Tibial nerve (tissue), 4 donors: Measurements from ENCODE around the gene MCC. TPM values are rescaled to one million over a fixed set of nuclear protein-coding genes. Genes with fewer than 3 reads are reported as not detected.
"Not testable (repeated sequence)": the region's sequence is repeated elsewhere in the genome, so short reads cannot be mapped to it uniquely, and the experiment has no call there.

ENCODE experiments used
- DNase-seq, 2 donors: peaks; one replicate each; pipeline ENCODE4 v3.0.0-alpha.2; 2019; ENCODE audit warnings: low spot score in 2 of 2
- H3K27ac ChIP-seq, 4 donors: fragments of 200-600 bp; sonication (generic) in 3 of 4; one replicate each; pipeline ENCODE4 v1.5.1; 2017 to 2019; ENCODE audit warnings: mild to moderate bottlenecking in 1 of 4
- H3K27me3 ChIP-seq, 2 donors: fragments of 200-600 bp; sonication (generic) in 1 of 2; one replicate each; pipeline versions ENCODE4 v1.5.1 to v1.6.0; 2017 to 2019
- H3K36me3 ChIP-seq, 3 donors: fragments of 200-600 bp; sonication (generic); one replicate each; pipeline ENCODE4 v1.5.1; 2018 to 2019
- H3K4me1 ChIP-seq, 4 donors: fragments of 200-600 bp; sonication (generic) in 3 of 4; one replicate each; pipeline ENCODE4 v1.5.1; 2017 to 2019
- H3K4me3 ChIP-seq, 4 donors: fragments of 200-600 bp; sonication (generic) in 3 of 4; one replicate each; pipeline ENCODE4 v1.5.1; 2017 to 2019; ENCODE audit warnings: mild to moderate bottlenecking in 1 of 4, moderate library complexity in 1 of 4
- H3K9me3 ChIP-seq, 4 donors: fragments of 200-600 bp; sonication (generic) in 3 of 4; one replicate each; pipeline ENCODE4 v1.5.1; 2017 to 2019
- EP300 ChIP-seq, 2 donors: sonication (generic); formaldehyde crosslinking; IDR thresholded peaks; one replicate each; pipeline ENCODE4 v1.6.1; 2017; ENCODE audit warnings: antibody characterized with exemption in 2 of 2, mild to moderate bottlenecking in 1 of 2
- POLR2A ChIP-seq, 2 donors: fragments of 450-650 bp; IDR thresholded peaks; one replicate each; pipeline ENCODE4 v1.6.1; 2017; ENCODE audit warnings: antibody characterized with exemption in 2 of 2, mild to moderate bottlenecking in 2 of 2, moderate library complexity in 2 of 2
- WGBS, 2 donors: methylation state at CpG; one replicate each; pipeline ENCODE4 v1.1.5; 2018; 5-methylcytosine and 5-hydroxymethylcytosine counted together
- total RNA-seq, 4 donors: library from RNA; depleted of rRNA; stranded (reverse); fragments of >200 nt; gene quantifications; one replicate each; pipeline ENCODE4 v1.1.0, GENCODE V29; 2016
- TF ChIP-seq, protein P1 (sequence below), 5 experiments: fragments of 200-600 bp in 3 of 5; fragments of 450-650 bp in 2 of 5; sonication (generic) in 3 of 5; IDR thresholded peaks; one replicate each; pipeline ENCODE4 v1.5.1; 2016 to 2019; ENCODE audit warnings: antibody characterized with exemption in 5 of 5, mild to moderate bottlenecking in 3 of 5, moderate library complexity in 2 of 5

MCC gene
- total RNA-seq, 4 donors from 2014 or later: 55.5 to 122 (median 80.9) TPM

DNA sequence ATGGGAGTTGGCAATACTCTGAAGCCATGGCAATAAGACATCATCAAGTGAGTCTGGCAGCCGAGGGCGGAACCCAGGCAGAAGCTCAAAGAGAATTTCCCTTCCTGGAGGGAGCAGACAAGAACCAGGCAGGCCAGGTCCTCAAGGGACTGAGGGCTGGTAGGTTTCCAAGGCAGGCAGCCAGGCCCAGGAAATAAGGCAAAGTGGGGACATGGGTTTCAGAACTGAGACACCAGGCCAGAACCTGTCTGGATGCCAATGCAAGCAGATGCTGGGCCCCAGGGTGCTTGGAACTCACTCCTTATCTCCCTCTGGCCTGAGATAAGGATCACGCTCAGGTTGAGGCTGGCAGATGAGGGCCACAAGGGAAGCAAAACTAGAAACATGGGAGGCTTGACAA, 62.3 kb downstream of the MCC start:
- H3K4me3 ChIP-seq: no peak overlapping the region
- WGBS, 2 donors: 86 to 88% methylated on average over 3 of the region's 3 CpGs
- no peak overlapping the region for H3K27ac ChIP-seq
- H3K9me3 ChIP-seq: no peaks in the 10 kb centered on the region
- TF ChIP-seq, protein P1, sequence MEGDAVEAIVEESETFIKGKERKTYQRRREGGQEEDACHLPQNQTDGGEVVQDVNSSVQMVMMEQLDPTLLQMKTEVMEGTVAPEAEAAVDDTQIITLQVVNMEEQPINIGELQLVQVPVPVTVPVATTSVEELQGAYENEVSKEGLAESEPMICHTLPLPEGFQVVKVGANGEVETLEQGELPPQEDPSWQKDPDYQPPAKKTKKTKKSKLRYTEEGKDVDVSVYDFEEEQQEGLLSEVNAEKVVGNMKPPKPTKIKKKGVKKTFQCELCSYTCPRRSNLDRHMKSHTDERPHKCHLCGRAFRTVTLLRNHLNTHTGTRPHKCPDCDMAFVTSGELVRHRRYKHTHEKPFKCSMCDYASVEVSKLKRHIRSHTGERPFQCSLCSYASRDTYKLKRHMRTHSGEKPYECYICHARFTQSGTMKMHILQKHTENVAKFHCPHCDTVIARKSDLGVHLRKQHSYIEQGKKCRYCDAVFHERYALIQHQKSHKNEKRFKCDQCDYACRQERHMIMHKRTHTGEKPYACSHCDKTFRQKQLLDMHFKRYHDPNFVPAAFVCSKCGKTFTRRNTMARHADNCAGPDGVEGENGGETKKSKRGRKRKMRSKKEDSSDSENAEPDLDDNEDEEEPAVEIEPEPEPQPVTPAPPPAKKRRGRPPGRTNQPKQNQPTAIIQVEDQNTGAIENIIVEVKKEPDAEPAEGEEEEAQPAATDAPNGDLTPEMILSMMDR (IDR thresholded peaks at IDR 0.05): no peak
- TF ChIP-seq POLR2A (IDR thresholded peaks at IDR 0.05) (no peak), EP300 (IDR thresholded peaks at IDR 0.05) (no peak)
- no peak for DNase-seq
- no peaks in the 10 kb centered on the region for H3K27me3 ChIP-seq
- no peaks in the 10 kb centered on the region for H3K4me1 ChIP-seq
- no peaks in the 10 kb centered on the region for H3K36me3 ChIP-seq

DNA sequence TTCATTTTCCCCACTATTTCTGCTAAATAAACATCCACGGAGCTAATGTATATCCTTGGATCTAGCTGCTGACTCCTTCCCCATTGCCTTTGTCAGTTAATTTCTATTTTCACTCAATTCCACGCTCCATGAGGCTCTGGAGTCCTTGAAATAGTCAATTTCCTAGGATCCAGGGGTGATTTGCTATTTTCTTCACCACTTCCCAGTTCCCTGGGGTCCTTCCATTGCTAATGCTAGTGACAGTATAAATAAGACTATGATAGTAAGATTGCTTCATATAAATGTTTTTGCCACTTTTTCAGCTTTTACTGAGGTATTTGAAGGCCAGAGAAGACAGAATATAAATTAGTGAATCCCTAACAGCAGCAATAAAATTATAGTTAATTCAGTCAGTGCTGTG, 66.6 kb downstream of the MCC start:
- Histone ChIP-seq H3K9me3 (no peaks in the 10 kb centered on the region), H3K27ac (no peak overlapping the region), H3K36me3 (no peaks in the 10 kb centered on the region), H3K4me1 (no peaks in the 10 kb centered on the region), H3K4me3 (no peak overlapping the region), H3K27me3 (no peaks in the 10 kb centered on the region)
- 66 to 70% methylated on average over 2 of the region's 2 CpGs for WGBS, 2 donors
- DNase-seq: no peak
- TF ChIP-seq, protein P1 (IDR thresholded peaks at IDR 0.05): no peak
- TF ChIP-seq EP300 (IDR thresholded peaks at IDR 0.05): no peak

DNA sequence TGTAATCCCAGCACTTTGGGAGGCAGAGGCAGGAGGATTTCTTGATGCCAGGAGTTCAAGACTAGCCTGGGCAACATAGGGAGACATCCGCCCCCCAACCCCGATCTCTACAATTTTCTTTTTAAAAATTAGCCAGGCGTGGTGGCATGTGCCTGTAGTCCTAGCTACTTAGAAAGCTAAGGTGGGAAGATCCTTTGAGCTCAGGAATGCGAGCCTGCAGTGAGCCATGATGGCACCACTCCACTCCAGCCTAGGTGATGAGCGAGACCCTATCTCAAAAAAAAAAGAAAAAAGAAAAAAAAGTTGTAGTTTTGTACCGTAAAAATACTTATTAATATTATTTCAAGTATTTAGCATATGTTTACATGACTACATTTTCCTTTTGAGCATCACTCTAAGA, 82.7 kb downstream of the MCC start:
- TF ChIP-seq EP300 (IDR thresholded peaks at IDR 0.05): no peak
- TF ChIP-seq POLR2A (IDR thresholded peaks at IDR 0.05): no peak
- TF ChIP-seq, protein P1 (IDR thresholded peaks at IDR 0.05): no peak
- H3K36me3 ChIP-seq: no peaks in the 10 kb centered on the region
- H3K4me1 ChIP-seq: no peaks in the 10 kb centered on the region
- H3K4me3 ChIP-seq: no peak overlapping the region
- DNase-seq: no peak
- 94 to 98% methylated on average over 6 of the region's 6 CpGs for WGBS, 2 donors
- no peak overlapping the region for H3K27ac ChIP-seq
- H3K9me3 ChIP-seq: no peaks in the 10 kb centered on the region
- H3K27me3 ChIP-seq: no peaks in the 10 kb centered on the region

DNA sequence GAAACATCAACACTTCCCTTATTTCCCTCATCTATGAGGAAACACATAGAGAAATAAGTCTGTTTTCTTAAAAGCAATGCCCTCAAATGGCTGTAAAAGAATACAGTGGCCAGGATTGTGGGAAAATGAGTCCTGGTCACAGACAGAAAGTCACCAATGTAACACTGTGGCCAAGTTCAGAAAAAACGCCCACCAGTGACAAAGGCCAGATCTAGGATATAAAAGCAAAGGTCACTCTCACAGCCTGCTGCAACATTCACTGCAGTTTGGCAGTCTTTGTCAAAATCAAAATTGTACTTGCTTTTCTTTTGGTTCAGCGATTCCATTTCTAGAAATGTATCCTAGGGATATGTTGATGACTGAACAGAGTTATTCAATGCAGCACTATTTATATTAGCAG, 84.0 kb downstream of the MCC start:
- Histone ChIP-seq H3K4me1 (no peaks in the 10 kb centered on the region), H3K27ac (no peak overlapping the region), H3K9me3 (no peaks in the 10 kb centered on the region), H3K27me3 (no peaks in the 10 kb centered on the region), H3K36me3 (no peaks in the 10 kb centered on the region), H3K4me3 (no peak overlapping the region)
- WGBS, 2 donors: 30 to 31% methylated on average over 2 of the region's 2 CpGs
- TF ChIP-seq EP300 (IDR thresholded peaks at IDR 0.05) (no peak), POLR2A (IDR thresholded peaks at IDR 0.05) (no peak)
- TF ChIP-seq, protein P1 (IDR thresholded peaks at IDR 0.05): no peak
- DNase-seq: no peak

DNA sequence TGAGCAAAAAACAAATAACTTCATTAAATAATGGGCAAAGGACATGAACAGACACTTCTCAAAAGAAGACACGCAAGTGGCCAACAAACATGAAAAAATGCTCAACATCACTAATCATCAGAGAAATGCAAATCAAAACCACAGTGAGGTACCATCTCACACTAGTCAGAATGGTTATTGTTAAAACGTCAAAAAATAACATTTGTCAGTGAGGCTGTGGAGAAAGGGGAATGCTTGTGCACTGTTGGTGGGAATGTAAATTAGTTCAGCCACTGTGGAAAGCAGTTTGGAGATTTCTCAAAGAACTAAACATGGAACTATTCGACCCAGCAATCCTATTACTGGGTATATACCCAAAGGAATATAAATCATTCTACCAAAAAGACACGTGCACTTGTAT, 90.3 kb downstream of the MCC start:
- whole genome bisulfite sequencing, 2 donors: 76 to 78% methylated on average over 4 of the region's 4 CpGs
- H3K27me3 ChIP-seq, H3K4me1 ChIP-seq, H3K27ac ChIP-seq, H3K4me3 ChIP-seq, DNase-seq, H3K9me3 ChIP-seq, H3K36me3 ChIP-seq: not testable (repeated sequence)

DNA sequence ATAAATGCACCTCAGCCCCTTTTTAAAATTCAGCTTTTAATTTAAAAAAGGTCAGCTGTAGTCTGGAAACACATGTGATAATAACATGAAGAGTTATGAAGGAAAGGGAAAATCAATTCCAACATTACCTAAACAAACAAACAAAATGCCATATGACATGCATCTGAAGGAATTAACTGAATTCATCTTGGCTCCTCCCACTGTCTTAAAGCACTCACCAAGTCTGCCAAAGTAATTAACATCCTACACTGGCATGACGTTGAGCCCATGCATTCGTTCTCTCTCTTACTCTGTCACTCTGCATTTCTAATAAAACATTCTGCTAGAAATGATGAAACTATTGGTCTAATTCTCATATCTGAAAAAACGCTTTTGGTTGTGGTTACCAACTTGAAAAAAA, 91.2 kb downstream of the MCC start:
- no peaks in the 10 kb centered on the region for H3K9me3 ChIP-seq
- 69 to 70% methylated on average over 3 of the region's 3 CpGs for WGBS, 2 donors
- no peaks in the 10 kb centered on the region for H3K27me3 ChIP-seq
- no peak overlapping the region for H3K27ac ChIP-seq
- H3K4me3 ChIP-seq: no peak overlapping the region
- H3K4me1 ChIP-seq: no peaks in the 10 kb centered on the region
- DNase-seq: no peak
- TF ChIP-seq, protein P1 (IDR thresholded peaks at IDR 0.05): no peak
- TF ChIP-seq POLR2A (IDR thresholded peaks at IDR 0.05) (no peak), EP300 (IDR thresholded peaks at IDR 0.05) (no peak)
- no peaks in the 10 kb centered on the region for H3K36me3 ChIP-seq
